ENCODE measurements around the gene NMT1.

GRCh38 chr17:45146166-45146565, 85.0 kb downstream of the NMT1 start:
- TF ChIP-seq, protein P1, sequence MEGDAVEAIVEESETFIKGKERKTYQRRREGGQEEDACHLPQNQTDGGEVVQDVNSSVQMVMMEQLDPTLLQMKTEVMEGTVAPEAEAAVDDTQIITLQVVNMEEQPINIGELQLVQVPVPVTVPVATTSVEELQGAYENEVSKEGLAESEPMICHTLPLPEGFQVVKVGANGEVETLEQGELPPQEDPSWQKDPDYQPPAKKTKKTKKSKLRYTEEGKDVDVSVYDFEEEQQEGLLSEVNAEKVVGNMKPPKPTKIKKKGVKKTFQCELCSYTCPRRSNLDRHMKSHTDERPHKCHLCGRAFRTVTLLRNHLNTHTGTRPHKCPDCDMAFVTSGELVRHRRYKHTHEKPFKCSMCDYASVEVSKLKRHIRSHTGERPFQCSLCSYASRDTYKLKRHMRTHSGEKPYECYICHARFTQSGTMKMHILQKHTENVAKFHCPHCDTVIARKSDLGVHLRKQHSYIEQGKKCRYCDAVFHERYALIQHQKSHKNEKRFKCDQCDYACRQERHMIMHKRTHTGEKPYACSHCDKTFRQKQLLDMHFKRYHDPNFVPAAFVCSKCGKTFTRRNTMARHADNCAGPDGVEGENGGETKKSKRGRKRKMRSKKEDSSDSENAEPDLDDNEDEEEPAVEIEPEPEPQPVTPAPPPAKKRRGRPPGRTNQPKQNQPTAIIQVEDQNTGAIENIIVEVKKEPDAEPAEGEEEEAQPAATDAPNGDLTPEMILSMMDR (IDR thresholded peaks at IDR 0.05): no peak
- TF ChIP-seq RAD21 (IDR thresholded peaks at IDR 0.05; ENCODE audit: low read length): no peak
- TF ChIP-seq JUND (IDR thresholded peaks at IDR 0.05): no peak
- TF ChIP-seq TAF1 (IDR thresholded peaks at IDR 0.05; ENCODE audit: borderline replicate concordance, low read depth, low read length): no peak
- no peak for TF ChIP-seq POLR2AphosphoS5 (IDR thresholded peaks at IDR 0.05; ENCODE audit: low read depth, low read length)
- no peak for TF ChIP-seq EP300 (IDR thresholded peaks at IDR 0.05; ENCODE audit: borderline replicate concordance in 1 of 2, low read depth in 1 of 2, low read length in 1 of 2)
- no peak for TF ChIP-seq RFX5 (IDR thresholded peaks at IDR 0.05; ENCODE audit: low read length)
- no peak for TF ChIP-seq FOXJ3 (CRISPR knock-in tag; IDR thresholded peaks at IDR 0.05)
- no peak for TF ChIP-seq MEF2A (IDR thresholded peaks at IDR 0.05; ENCODE audit: borderline replicate concordance, low read depth)
- no peak for TF ChIP-seq RCOR1 (IDR thresholded peaks at IDR 0.05; ENCODE audit: low read length)
- TF ChIP-seq EZH2phosphoT487 (IDR thresholded peaks at IDR 0.05; ENCODE audit: borderline replicate concordance, low read depth): no peak
- TF ChIP-seq YY1 (IDR thresholded peaks at IDR 0.05; ENCODE audit: low read depth): no peak

Data from SK-N-SH (cell line).